ENCODE data around the gene SRCIN1.
"Not testable (repeated sequence)": the region's sequence is repeated elsewhere in the genome, so short reads cannot be mapped to it uniquely, and the experiment has no call there.

SRCIN1 gene

GRCh38 chr17:38605841-38606645, at the start of gene SRCIN1:
Gene SRCIN1 (minus strand): TSS chr17:38605952. CDS start chr17:38605705, 247 bp downstream.
- peak; percentile 10 for DNase-seq

- DNase-seq, result no peak
These were observed 49.0 kb upstream of the SRCIN1 start for GRCh38 chr17:38654411-38655398.

GRCh38 chr17:38653679-38654078, 47.9 kb upstream of the SRCIN1 start:
- DNase-seq, result no peak

- no peak for DNase-seq
These were observed 47.5 kb upstream of the SRCIN1 start for GRCh38 chr17:38653230-38653629.

GRCh38 chr17:38650653-38651173, 45.0 kb upstream of the SRCIN1 start:
- not testable (repeated sequence) for DNase-seq

- DNase-seq, result no peak
These were observed 32.2 kb upstream of the SRCIN1 start for GRCh38 chr17:38637951-38638350.

- no peak for DNase-seq
These were observed 30.3 kb upstream of the SRCIN1 start for GRCh38 chr17:38636054-38636453.

GRCh38 chr17:38632334-38632733, 26.6 kb upstream of the SRCIN1 start:
- no peak for DNase-seq

- DNase-seq, result peak; percentile 41
These were observed 22.7 kb upstream of the SRCIN1 start for GRCh38 chr17:38628441-38628840.

GRCh38 chr17:38627957-38628356, 22.2 kb upstream of the SRCIN1 start:
- no peak for DNase-seq

GRCh38 chr17:38626606-38627226, 21.0 kb upstream of the SRCIN1 start:
- not testable (repeated sequence) for DNase-seq

- no peak for DNase-seq
These were observed 19.7 kb upstream of the SRCIN1 start for GRCh38 chr17:38625482-38625881.

GRCh38 chr17:38624782-38625355, 19.1 kb upstream of the SRCIN1 start:
- not testable (repeated sequence) for DNase-seq

- no peak for DNase-seq
These were observed 15.8 kb upstream of the SRCIN1 start for GRCh38 chr17:38621538-38621937.

GRCh38 chr17:38620551-38621277, 15.0 kb upstream of the SRCIN1 start:
- DNase-seq, result no peak

GRCh38 chr17:38619937-38620550, 14.3 kb upstream of the SRCIN1 start:
- no peak for DNase-seq

GRCh38 chr17:38619451-38619795, 13.7 kb upstream of the SRCIN1 start:
- DNase-seq, result no peak

GRCh38 chr17:38617967-38618760, 12.4 kb upstream of the SRCIN1 start:
- DNase-seq, result no peak

- peak; percentile 45 for DNase-seq
These were observed 11.5 kb upstream of the SRCIN1 start for GRCh38 chr17:38617074-38617860.

- DNase-seq, result peak; percentile 43
These were observed 10.6 kb upstream of the SRCIN1 start for GRCh38 chr17:38616361-38616760.
